AG10803 (cell line): ENCODE results near the gene HECTD4.
A peak's percentile ranks its signal among the peaks of the same experiment; 100 is the strongest.

Experiments used
- DNase-seq: peaks from one replicate; pipeline ENCODE4 v3.0.0; 2010; ENCODE audit warnings: low read depth
- H3K4me3 ChIP-seq: 2 replicates; pipeline ENCODE4 v1.5.1; 2011; ENCODE audit warnings: mild to moderate bottlenecking, low read length, control low read depth
- TF ChIP-seq, protein P1 (sequence below): conservative IDR thresholded peaks from 2 replicates; pipeline ENCODE4 v1.5.1; 2011; ENCODE audit warnings: mild to moderate bottlenecking, low read length, control low read depth, inconsistent platforms

HECTD4 gene

DNA sequence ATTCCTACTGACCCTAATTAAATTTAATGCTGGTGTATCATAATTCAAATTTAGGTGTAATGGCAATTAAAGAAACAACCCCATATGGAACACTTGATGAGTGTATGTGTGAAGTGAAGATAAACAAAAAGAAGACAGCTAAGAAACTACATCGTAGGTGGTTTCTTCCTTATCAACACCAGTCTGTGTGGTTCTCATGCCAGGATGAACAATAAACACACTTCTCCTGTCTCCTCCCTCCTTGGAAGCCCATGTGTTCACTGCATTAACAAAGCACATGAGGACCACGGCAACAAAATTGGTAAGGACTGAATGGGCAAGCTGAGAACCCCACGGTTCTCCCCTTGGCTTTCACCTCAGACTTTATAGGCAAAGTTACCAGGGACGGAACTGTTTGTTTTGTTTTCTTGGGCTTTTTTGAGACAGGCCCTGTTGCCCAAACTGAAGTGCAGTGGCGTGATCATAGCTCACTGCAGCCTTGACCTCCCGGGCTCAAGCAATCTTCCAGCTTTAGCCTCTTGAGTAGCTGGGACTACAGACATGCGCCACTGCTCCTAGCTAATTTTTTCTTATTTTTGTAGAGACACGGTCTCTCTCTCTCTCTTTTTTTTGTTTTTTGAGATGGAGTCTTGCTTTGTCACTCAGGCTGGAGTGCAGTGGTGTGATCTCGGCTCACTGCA, 185.9 kb downstream of the HECTD4 start:
- no peak for DNase-seq

DNA sequence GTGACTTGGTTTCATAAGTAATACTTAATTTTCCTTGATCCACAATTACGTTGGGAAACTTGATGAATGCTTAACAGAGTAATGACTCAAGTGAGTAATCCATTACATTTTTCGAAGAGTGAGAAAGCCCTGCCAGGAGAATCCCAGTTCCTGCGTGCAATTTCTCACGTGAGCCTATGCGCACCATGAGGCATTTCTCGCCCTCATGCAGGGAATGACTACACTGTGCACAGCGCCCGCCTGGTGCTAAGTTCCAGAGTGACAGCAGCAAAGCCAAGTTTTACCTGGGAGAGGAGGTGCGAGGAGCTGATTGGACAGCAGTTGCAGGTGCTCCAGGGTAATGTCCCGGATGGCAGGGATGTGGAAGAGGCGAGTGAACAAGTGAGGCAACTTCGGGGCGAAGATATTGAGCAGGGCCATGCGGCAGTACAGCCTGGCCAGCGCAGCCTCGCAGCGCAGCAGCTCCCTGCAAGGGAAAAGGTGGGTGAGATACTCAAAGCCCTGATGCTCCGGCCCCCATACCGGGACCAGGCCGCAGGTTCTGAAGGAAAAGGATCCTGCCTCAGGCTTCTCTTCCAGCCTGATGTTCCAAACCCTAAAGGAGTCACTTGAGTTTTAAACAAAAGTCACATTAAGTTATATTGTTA, 187.5 kb downstream of the HECTD4 start:
- TF ChIP-seq, protein P1, sequence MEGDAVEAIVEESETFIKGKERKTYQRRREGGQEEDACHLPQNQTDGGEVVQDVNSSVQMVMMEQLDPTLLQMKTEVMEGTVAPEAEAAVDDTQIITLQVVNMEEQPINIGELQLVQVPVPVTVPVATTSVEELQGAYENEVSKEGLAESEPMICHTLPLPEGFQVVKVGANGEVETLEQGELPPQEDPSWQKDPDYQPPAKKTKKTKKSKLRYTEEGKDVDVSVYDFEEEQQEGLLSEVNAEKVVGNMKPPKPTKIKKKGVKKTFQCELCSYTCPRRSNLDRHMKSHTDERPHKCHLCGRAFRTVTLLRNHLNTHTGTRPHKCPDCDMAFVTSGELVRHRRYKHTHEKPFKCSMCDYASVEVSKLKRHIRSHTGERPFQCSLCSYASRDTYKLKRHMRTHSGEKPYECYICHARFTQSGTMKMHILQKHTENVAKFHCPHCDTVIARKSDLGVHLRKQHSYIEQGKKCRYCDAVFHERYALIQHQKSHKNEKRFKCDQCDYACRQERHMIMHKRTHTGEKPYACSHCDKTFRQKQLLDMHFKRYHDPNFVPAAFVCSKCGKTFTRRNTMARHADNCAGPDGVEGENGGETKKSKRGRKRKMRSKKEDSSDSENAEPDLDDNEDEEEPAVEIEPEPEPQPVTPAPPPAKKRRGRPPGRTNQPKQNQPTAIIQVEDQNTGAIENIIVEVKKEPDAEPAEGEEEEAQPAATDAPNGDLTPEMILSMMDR = no peak
- no peak overlapping the region for H3K4me3 ChIP-seq
- DNase-seq = no peak

More for the DNA sequence above, 185.9 kb downstream of the HECTD4 start:
- TF ChIP-seq, protein P1 = no peak
- H3K4me3 ChIP-seq = no peak overlapping the region

DNA sequence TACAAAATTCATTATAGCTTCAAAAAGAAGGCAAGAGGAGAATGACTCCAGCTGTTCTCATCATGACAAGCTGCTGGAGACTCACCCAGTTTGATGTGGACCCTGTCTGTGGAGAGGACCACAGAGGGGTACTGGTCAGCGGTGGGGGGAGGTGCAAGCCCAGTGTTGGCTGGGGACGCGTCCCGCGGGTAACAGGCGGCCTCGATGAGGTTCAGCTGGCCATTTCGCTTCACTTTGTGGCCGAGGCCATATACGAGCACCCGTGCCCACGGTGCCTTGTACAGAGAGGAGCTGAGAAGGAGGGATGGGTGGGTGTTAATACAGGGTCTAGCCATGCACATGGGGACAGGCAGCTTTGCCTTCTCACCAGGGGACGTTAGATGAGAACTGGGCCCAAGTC, 189.8 kb downstream of the HECTD4 start:
- DNase-seq = no peak
- TF ChIP-seq, protein P1 = no peak
- H3K4me3 ChIP-seq = no peak overlapping the region

DNA sequence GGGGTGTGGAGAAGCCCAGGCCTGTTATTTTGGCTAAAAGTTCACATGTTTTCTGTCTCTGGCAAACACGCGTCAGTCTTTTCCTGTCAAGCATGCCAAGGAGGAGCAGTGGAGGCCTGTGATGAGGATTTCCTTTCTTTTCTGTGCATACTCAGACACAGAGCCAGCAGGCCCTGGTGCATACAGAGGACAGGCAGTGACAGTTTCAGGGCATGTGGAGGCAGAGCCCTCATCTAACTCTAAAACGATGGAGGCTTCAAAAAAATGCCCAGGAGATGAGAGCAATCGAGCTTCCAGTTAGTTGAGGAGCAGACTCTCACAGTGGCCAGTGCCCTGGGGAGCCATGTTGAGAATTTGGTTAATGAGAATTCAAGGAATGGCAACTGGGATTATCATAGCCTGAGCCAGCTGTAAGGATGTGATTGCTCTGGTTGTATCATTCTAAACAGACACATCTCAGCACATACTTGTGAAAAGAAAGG, 190.3 kb downstream of the HECTD4 start:
- DNase-seq = peak; percentile 37
- H3K4me3 ChIP-seq = no peak overlapping the region
- TF ChIP-seq, protein P1 = no peak

DNA sequence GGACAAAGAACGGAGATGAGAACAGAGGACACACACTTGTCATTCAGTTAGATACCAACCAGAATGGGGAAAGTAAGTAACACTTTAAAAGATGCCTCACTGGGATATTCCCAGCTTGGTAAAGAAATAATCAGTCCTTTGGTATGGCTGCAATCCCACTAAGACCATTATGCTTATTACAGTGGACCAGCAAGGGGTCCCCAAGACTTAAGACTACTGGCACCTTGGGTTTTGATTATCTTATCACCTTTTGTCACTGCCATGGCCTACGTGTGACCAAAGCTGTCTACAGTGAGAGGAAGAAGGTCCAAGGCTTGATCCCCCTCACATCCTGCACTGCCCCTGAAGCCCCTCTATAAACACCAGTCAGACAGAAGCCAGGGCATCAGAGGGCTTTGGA, 191.0 kb downstream of the HECTD4 start:
- TF ChIP-seq, protein P1 = no peak
- H3K4me3 ChIP-seq = no peak overlapping the region
- no peak for DNase-seq

DNA sequence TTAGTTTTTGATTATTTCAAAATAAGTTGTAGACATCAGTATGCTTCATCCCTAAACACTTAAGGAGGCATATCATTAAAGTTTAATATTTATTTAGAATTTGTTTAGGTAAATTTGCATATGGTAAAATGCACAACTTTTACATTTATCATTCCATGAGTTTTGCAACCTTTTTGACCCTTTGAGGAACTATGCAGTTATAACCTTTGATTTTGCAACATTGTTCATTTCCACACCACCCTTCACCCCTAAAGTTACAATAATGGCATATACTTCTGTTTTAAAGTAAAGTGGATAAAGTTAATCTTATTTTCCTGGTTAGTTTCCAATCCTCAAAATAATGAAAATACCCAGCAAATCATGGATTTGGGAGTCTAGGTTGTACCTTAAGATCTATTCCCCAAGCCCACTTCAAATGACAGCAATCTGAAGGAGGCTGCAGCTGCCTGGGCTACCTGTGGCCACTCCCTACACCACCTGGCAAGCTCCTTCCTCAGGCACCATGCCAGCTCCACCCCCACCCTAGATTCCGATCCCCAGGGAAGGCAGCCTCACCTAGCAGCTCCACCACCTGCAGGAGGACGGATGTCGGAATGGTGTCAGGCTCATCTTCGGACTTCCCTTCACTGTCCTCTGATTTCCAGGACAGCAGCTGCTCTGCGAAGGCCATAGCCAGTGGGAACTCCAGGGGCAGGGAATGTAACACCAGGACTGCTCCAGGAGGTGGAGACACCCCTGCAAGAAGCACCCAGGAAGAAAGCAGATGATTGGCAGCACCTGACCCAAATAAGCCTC, 191.8 kb downstream of the HECTD4 start:
- TF ChIP-seq, protein P1 = no peak
- DNase-seq = no peak
- no peak overlapping the region for H3K4me3 ChIP-seq
